ENCODE data around the gene PRRT3.
"Not testable (repeated sequence)": the region's sequence is repeated elsewhere in the genome, so short reads cannot be mapped to it uniquely, and the experiment has no call there.

The PRRT3 gene

DNA sequence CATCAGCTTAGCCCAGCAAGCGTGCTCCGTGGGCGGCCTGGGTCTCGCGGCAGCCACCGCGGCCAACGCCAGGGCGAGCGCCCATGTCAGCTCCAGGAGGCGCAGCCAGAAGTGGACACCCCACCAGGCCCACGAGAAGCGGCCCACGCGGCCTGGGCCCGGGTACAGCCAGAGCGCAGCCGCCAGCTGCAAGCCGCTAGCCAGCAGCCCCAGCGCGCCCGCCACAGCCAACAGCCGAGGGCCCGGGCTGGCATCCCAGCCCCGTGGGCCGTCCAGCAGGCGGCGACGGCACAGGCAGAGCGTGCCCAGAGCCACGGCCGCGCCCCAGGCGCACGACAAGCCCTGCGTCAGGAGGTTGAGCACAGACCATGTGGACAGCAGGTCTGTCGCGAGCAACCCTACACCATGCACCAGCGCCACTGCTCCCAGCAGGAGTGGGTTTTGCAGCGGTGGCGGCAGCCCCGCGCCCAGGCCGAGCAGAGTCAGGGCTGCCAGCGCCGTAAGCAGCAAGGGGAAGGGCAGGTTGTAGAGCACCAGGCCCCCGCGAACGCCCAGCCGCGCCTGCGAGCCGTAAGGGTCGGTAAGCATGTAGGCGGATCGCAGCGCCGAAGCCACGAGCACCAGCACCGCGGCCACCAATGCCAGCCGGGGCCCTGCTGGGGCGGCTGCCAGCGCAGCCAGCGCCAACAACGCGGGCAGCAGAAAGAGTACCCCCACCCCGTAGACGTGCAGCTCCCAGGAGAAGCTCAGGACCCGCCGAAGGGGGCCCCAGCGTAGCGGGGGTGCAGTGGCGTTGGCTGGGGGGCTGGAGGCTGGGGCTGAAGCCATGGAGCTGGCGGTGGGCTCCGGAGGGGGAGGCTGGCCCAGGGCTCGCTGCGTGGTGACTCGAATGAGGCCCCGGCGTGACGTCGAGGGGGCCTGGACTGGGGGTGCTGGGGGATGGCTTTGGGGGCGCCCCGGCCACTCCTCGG, 4.9 kb downstream of the PRRT3 start:
- DNase-seq, result no peak

DNA sequence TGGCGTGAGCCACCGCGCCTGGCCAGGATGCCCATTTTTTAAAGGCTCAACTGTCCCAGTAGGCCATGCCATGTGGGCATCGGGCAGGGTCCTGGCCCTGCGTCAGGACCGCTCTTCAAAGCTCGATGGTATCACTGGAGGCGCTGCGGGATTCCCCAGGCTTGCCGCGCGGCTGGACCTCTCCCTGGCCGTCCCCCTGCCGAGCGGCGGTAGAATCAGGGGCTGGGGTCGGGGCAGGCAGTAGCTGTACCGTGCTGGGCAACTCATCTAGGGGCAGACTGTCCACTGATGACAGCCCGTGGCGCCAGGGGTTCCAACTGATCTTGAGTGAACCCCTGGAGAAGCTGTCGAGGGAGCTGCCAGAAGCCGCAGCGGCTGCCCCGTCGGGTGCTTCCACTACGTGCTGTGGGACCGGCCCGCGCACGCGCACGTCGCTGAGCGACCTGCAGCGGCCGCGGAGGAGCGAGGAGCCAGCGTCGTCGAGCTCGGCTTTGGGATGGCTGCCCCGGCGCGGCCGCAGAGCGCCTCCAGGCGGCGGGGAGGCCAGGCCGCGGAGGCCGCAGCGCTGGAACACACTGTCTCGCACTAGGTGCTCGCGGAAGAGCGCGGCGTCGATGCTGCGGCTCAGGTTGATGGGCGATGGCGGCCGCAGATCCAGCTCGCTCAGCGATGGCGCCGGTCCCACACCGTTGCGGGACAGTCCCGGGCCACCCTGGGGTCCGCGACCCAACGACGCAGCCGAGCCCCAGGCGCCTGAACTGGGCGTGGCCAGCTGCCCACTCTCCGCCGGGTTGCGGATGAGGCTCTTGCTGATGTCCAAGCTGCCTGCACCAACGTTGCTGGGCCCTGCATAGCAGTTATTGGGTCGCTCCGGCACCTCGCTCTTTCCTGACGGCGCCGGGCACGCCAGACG, 5.8 kb downstream of the PRRT3 start:
- no peak for DNase-seq

DNA sequence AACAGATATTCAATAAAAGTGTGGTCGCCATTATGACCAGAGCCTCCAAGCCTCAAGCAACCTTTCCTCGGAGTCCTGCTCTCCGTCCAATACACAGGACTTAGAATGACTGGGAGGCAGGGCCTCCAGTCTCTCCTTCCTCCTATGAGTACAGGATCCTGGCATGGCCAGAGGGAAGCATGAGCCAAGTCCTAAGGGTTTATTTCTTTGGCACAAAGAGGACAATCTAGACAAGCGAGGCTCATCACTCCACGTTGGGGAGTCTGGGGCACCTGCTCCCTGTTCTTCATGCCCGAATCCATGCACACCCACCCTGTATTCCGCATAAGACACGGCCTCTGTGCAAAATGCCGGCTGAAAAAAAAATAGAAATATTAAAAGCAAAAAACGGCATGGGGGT, 6.8 kb downstream of the PRRT3 start:
- DNase-seq, result no peak

DNA sequence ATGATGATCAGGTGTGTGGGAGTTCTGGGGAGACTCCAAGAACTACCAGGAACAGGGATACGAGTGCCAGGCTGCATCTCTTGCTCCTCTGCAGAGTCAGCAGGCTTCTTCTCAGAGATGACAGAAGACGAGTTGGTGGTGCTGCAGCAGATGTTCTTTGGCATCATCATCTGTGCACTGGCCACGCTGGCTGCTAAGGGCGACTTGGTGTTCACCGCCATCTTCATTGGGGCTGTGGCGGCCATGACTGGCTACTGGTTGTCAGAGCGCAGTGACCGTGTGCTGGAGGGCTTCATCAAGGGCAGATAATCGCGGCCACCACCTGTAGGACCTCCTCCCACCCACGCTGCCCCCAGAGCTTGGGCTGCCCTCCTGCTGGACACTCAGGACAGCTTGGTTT, 7.9 kb downstream of the PRRT3 start:
- DNase-seq, result no peak

DNA sequence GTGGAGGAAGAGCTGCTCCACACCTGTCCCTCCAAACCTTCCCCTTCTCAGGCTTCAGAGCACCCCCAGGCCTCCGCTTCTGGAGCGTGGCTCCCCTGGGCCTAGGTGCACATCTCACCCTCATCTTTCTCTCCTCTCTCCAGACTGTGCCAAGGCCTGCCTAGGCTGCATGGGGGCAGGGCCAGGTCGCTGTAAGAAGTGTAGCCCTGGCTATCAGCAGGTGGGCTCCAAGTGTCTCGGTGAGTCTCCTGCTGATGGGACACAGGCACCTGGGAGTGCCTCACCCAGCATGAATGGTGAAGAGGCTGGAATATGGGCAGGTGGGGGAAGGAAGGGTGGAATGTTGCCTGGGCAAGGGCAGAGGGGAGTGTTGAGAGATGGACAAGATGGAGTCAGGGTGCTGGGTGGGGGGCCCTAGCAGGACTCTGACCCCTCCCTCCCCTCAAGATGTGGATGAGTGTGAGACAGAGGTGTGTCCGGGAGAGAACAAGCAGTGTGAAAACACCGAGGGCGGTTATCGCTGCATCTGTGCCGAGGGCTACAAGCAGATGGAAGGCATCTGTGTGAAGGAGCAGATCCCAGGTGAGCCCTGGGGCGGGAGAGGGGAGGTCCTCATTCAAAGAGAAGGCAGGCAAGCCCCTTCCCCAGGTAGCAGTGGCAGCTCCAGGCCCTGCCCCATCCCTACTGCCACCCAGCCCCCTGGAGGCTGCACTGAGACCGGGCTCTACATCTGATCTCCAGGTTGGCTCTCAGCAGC, 9.1 kb downstream of the PRRT3 start:
- no peak for DNase-seq

DNA sequence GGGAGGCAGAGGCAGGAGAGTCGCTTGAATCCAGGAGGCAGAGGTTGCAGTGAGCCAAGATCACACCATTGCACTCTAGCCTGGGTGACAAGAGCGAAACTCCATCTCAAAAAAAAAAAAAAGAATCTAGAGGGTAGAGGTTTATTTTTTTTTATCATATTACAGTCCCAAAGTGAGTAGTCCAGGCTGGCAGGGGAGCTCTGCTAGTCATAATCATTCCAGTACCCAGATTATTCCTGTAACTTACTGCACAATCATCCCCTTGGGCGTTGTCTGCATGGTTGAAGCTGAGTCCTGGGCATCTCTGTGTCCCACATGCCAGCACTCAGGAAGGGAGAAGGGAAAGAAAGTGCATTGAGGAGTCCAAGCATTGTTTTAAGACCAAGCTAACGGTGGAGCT, 10.0 kb downstream of the PRRT3 start:
- no peak for DNase-seq

DNA sequence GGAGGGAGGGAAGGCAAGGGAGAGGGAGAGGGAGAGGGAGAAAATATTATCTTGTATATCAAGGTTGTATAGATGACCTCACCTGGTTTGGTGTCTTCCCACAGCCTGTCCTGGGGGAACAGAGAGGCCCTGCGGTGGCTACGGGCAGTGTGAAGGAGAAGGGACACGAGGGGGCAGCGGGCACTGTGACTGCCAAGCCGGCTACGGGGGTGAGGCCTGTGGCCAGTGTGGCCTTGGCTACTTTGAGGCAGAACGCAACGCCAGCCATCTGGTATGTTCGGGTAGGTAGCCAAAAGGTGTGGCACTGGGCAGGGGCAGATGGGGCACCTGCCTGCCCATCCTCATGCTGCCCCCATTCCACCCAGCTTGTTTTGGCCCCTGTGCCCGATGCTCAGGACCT, 11.5 kb downstream of the PRRT3 start:
- no peak for DNase-seq

DNA sequence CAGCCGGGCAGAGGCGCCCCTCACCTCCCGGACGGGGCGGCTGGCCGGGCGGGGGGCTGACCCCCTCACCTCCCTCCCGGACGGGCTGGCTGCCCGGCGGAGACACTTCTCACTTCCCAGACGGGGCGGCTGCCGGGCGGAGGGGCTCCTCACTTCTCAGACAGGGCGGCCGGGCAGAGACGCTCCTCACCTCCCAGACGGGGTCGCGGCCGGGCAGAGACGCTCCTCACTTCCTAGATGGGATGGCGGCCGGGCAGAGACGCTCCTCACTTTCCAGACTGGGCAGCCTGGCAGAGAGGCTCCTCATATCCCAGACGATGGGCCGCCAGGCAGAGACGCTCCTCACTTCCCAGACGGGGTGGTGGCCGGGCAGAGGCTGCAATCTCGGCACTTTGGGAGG, 12.3 kb downstream of the PRRT3 start:
- DNase-seq, result not testable (repeated sequence)

DNA sequence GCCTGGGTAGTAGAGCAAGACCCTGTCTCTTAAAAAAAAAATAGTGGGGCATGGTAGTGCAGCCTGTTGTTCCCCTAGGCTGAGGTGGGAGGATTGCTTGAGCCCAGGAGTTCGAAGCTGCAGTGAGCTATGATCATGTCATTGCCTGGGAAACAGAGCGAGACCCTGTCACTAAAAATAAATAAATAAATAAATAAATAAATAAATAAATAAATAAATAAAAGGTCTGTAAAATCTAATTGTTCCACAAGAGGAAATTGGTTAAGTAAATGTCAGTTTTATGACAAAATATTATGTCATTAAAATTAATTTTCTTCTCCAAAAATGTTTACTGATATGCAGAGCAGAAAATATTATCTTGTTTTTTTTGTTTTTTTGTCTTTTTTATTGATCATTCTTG, 13.2 kb downstream of the PRRT3 start:
- no peak for DNase-seq

DNA sequence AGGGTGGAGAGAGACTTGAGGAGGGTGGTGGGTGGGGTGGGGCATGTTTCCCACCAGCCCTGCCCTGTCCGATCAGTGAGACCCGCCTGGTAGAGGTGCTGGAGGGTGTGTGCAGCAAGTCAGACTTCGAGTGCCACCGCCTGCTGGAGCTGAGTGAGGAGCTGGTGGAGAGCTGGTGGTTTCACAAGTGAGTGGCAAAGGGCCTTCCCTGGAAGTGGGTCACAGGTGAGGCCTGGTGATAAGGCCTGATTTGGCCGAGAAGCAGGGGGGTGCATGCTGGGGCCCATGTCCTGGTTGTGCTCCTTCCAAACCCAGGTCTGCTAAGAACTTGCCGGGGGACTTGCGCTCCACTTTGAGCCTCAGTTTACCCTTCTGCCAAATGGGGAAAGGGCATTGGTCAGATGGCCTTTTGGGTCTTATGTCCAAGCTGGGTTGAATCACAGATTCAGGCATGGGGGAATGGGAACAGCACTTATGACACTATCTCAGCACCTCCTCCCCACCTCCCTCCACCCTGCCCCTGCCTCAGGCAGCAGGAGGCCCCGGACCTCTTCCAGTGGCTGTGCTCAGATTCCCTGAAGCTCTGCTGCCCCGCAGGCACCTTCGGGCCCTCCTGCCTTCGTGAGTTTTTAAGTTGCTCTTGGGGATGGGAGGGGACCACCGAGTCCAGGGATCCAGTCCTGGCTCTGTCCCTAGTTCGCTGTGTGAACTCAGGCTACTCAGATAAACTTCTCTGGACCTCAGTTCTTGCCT, 14.5 kb downstream of the PRRT3 start:
- DNase-seq, result no peak

DNA sequence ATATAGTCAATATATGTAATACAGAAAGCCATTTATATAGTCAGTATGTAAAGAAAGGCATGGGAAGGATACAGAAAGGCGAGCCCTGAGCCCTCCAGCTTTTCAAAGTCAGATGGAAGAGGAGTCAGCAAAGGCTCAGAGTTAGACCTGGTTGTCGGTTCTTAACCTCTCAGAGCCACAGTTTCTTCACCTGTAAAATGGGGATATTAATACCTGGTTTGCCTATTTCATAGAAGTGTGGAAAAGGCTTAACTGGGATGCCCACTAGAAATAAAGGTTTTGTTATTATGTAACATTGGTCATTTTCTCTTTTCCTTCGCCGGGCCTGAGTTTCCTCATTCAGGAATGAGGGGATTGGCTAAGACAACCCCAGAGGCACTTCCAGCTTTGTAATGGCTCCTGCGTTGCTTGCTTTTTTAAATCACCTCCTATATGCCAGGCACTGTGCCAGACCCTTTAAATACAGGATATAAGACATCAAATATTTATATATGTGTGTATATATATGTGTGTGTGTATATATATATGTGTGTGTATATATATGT, 16.2 kb downstream of the PRRT3 start:
- DNase-seq, result no peak

DNA sequence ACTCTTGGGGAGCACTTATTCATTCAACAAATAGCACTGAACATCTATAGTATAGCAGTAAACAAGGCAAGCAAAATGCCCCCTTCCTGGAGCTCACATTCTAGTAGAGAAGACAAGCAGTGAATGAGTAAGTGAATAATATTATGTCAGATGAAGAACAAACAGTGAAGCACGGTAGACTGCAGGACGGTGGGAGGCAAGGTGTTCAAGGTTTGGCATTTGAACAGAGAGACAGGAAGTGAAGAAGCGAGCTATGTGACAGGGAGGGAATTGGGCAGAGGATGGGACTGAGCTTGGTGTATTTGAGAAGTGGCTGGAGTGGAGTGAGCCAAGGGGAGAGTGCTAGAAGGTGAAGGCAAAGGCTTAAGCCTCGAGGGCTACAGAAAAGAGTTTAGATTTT, 17.2 kb downstream of the PRRT3 start:
- DNase-seq, result no peak

DNA sequence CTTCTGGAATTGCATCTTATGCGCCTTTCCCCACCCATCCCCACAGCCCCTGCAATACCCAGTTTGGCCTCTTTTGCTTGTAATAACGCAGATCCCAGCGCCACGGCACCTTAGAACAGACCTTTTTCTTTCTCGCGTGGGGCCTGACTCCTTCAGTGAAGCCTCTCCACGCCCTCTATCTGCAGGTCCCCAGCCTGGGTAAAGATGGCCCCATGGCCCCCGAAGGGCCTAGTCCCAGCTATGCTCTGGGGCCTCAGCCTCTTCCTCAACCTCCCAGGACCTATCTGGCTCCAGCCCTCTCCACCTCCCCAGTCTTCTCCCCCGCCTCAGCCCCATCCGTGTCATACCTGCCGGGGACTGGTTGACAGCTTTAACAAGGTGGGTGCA, 18.0 kb downstream of the PRRT3 start:
- no peak for DNase-seq

DNA sequence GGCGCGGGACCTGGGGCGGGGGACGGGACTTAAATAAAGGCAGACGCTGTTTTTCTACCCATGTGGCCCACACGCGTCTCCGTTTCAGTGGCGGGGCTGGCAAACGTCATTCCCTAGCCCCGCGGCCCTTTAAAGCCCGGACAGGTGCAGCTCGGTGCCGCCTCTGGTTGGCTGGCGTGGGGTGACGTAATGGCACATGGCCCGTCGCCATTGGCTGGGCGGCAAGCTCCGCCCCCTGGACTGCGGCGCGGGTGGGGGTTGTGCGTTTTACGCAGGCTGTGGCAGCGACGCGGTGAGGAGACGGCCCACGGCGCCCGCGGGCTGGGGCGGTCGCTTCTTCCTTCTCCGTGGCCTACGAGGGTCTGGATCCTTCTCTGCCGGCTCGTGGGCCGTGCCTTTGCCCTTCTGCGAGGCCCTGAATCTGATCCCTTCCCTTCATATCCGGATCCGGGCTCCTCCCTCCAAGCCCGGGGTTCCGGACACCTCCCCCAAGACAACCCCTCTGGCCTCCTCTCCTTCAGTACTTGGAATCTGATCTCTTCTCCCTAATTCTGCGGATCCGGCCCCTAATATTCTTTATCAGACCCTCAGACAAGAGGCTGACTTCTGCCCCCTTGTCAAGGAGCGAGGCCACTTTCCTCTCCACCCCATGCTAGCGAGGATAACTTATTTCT, 18.5 kb downstream of the PRRT3 start, which contains the start of gene CRELD1:
Gene CRELD1 (plus strand): TSS at position 274 of the 674 bp plus-strand sequence. CDS start 605 bp downstream, outside the sequence.
- peak; percentile 45 for DNase-seq

DNA sequence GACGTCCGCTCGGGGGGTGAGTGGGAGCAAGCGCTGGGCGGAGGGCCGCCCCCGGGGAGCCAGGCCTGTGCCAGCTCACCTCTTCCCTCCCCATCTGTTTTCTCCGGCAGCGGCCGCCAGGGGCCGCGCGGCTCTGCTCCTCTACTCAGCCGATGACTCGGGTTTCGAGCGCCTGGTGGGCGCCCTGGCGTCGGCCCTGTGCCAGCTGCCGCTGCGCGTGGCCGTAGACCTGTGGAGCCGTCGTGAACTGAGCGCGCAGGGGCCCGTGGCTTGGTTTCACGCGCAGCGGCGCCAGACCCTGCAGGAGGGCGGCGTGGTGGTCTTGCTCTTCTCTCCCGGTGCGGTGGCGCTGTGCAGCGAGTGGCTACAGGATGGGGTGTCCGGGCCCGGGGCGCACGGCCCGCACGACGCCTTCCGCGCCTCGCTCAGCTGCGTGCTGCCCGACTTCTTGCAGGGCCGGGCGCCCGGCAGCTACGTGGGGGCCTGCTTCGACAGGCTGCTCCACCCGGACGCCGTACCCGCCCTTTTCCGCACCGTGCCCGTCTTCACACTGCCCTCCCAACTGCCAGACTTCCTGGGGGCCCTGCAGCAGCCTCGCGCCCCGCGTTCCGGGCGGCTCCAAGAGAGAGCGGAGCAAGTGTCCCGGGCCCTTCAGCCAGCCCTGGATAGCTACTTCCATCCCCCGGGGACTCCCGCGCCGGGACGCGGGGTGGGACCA, 19.2 kb downstream of the PRRT3 start:
- DNase-seq, result peak; percentile 4

DNA sequence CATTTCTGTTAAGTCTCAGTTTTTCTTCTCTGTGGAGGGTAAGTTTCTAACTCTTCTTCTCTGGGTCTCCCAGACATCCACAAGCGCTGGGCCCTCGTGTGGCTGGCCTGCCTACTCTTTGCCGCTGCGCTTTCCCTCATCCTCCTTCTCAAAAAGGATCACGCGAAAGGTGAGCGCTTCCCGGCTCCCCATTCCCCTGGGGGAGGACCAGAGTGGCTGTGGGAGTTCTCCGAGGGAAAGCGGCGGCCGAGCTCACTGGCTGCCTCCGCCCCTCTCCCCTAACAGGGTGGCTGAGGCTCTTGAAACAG, 19.7 kb downstream of the PRRT3 start:
- no peak for DNase-seq

DNA sequence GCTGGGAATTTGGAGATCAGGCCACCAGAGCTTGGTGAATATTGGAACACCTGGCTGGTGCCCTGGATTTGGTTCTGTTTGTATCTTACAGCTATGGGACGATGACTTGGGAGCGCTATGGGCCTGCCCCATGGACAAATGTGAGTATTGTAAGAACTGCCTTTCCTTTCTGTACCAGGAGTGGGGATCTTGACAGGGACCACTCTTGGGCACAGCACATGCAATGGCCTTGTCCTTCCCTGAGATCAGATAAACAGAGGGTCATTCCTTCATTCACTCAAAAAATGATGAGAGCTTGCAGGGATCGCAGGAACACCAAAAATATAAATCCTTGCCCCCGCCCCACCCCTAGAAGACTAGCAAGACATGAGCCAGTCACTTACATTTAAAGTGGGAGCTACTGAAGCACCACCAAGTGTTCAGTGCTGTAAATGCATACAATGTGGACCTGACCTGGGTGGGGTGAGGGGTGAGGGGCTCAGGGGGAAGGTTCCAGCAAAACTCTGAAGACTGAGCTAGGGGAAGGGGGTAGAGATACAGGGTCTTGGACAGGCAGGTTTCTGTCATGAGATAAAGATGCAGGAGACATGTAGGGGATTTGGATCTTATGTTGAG, 21.3 kb downstream of the PRRT3 start:
- no peak for DNase-seq

DNA sequence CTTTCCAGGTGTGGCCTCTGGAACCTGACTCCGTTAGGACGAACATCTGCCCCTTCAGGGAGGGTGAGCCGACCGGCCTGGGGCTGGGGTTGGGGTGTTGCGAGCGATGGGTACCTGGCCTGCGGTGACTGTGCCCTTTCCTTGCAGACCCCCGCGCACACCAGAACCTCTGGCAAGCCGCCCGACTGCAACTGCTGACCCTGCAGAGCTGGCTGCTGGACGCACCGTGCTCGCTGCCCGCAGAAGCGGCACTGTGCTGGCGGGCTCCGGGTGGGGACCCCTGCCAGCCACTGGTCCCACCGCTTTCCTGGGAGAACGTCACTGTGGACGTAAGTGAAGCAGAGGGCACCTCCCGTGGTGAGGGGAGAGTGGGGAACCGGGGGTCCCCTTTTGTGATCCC, 24.1 kb downstream of the PRRT3 start:
- DNase-seq, result no peak

DNA sequence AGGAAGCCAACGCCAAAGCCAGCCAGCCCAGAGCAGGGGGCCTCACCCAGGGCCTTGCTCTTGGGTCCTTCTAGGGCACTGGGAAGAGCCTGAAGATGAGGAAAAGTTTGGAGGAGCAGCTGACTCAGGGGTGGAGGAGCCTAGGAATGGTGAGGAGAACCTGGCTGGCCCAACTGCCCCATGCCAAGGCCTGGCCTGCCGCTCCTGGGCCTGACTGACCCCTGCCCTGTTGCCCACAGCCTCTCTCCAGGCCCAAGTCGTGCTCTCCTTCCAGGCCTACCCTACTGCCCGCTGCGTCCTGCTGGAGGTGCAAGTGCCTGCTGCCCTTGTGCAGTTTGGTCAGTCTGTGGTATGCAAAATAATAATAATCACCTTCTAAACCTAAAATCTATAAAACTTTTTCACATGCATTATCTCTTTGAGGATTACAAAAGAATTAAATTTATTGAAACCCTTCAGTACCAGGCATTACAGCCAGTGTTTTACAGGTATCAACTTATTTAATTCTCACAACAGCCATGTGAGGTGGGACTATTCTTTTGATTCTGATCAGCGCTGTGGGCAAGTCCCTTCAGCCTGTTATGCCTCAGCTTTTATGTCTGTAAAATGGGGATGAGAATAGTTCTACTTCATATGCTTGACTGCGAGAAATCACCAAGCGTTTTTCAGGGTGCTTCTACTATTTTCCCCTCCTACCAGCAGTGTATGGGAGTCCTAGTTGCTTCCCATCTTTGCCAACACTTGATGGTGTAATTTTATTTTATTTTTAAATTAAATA, 33.8 kb downstream of the PRRT3 start:
- no peak for DNase-seq

DNA sequence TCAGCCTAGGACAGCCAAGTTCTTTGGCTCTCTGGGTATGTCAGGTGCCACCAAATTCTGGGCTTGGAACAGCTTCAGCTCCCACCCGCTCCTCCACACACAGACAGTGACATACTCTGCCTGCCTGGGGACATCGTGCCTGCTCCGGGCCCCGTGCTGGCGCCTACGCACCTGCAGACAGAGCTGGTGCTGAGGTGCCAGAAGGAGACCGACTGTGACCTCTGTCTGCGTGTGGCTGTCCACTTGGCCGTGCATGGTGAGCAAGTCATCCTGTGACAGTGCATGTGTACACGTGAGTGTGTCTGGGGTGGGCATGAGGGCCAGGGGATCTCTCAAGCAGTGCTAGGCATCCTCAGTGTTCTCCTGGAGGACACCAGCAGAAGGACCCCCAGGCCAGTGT, 34.4 kb downstream of the PRRT3 start:
- no peak for DNase-seq

Data from NCI-H187 treated with DMSO at 0.1 percent for 48 hours (cell line).